GM10266 (cell line): ENCODE data around the gene PDHB.

Source experiments
- DNase-seq: peaks from one replicate; pipeline ENCODE4 v3.0.0; 2012; ENCODE audit errors: extremely low spot score
- TF ChIP-seq, protein P1 (sequence below): IDR thresholded peaks from 2 replicates; pipeline ENCODE4 v1.5.1; 2012; ENCODE audit warnings: mild to moderate bottlenecking, low read depth; ENCODE audit not compliant: control insufficient read depth, insufficient read depth; ENCODE audit errors: missing control alignments

PDHB gene

GRCh38 chr3:58433400-58434167, at the start of gene PDHB:
Gene PDHB, minus strand, starts transcription at chr3:58433832. Its CDS starts 23 bp downstream, at chr3:58433809.
- TF ChIP-seq, protein P1, sequence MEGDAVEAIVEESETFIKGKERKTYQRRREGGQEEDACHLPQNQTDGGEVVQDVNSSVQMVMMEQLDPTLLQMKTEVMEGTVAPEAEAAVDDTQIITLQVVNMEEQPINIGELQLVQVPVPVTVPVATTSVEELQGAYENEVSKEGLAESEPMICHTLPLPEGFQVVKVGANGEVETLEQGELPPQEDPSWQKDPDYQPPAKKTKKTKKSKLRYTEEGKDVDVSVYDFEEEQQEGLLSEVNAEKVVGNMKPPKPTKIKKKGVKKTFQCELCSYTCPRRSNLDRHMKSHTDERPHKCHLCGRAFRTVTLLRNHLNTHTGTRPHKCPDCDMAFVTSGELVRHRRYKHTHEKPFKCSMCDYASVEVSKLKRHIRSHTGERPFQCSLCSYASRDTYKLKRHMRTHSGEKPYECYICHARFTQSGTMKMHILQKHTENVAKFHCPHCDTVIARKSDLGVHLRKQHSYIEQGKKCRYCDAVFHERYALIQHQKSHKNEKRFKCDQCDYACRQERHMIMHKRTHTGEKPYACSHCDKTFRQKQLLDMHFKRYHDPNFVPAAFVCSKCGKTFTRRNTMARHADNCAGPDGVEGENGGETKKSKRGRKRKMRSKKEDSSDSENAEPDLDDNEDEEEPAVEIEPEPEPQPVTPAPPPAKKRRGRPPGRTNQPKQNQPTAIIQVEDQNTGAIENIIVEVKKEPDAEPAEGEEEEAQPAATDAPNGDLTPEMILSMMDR, result no peak

DNA sequence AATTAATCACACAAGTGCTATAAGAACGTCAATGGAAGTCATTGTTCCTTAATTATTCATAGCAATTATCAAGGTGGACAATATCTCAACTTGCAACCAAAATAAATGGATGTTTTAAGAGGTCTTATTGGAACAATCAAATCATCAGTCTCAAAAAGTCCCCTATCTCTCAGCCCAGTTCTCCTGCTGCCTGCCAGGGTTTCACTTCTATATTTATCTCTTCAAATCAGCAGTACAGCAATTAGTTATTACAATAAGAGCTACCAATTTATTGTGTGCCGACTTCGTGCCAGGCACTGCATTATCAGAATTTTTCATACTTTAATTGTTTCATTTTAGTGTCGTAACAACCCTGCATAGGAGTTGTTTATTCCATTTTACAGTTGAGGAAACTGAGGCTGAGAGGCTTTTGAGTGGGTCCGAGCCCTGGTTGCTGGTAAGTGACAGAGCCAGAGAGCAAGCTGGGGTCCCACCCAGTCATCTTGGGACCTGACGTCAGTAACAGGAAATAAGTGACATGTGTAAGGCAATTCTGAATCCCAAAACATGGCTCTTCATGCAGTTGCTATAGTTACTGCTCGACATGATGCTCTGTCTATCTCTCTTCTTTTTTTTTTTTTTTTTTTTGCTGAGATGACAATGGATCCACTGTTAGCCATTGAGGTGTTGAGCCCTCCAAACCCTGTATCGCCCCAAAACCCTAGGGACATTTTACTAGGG, 49.4 kb upstream of the PDHB start:
- no peak for DNase-seq
- TF ChIP-seq, protein P1, result no peak

More at GRCh38 chr3:58433400-58434167, at the start of gene PDHB:
- peak; percentile 95 for DNase-seq

GRCh38 chr3:58480309-58480708, 46.7 kb upstream of the PDHB start:
- no peak for DNase-seq
- TF ChIP-seq, protein P1, result no peak

DNA sequence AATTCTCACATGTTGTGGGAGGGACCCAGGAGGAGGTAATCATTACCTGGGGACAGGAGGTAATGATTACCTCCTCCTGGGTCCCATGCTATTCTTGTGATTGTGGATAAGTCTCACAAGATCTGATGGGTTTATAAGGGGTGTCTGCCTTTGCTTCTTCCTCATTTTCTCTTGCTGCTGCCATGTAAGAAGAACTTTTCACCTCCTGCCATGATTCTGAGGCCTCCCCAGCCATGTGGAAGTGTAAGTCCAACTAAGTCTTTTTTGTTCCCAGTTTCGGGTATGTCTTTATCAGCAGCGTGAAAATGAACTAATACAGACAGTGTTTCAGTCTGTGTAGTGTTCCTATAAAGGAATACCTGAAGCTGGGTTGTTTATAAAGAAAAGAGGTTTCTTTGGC, 45.1 kb upstream of the PDHB start:
- no peak for DNase-seq
- TF ChIP-seq, protein P1, result no peak

GRCh38 chr3:58474967-58475578, 41.4 kb upstream of the PDHB start:
- DNase-seq, result no peak
- TF ChIP-seq, protein P1, result no peak

DNA sequence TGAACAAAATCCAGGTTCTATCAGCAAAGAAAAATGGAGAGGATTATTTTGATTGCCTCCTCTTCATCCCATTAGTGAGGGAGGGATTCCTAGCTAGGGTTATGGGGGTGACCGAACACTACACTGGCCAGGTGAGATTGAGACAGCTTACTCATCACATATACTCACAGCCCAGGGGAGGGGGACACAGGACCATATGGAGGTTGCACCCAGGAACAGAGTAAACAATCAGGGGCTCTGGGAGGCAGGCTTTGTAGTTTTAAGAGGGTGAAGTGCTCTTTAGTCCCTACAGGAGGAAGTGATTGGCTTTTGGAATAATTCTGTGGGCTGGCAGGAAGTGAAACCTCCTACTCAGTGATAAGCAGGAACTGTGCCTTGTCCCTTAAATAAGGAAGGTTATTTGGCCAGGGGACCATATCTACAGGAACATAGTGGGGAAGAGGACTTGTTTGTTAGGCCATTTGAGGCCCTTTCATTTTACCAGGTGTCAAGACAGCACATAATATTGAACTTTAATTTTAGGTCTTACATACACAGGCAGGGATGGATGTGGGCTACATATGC, 40.8 kb upstream of the PDHB start:
- no peak for DNase-seq
- TF ChIP-seq, protein P1, result no peak

DNA sequence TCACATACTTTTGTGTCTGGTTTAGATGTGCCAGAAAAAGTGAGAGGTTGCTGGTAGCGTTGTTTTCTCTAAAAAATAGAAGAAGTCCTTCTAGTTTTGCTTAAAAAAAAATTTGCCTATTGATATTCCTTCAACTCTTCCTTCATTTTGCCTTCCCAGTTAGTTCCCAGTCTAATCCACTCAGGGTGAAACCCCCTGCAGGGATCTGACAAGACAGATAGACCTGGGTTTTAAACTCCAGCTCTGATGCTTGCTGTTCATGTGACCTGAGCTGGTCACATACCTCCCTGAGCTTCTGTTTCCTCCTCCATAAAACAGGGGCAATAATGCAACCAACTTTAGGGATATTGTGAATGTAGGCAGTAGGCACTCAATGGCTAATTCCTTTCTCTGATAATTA, 39.6 kb upstream of the PDHB start:
- no peak for DNase-seq
- TF ChIP-seq, protein P1, result no peak
